Large intestine (tissue), 3 donors: ENCODE results near the gene PPFIA3. TPM values are rescaled to one million over a fixed set of nuclear protein-coding genes. Genes with fewer than 3 reads are reported as not detected.
"Not testable (repeated sequence)": the region's sequence is repeated elsewhere in the genome, so short reads cannot be mapped to it uniquely, and the experiment has no call there.

Experiments
- DNase-seq, 2 donors: peaks; one replicate each; pipeline versions ENCODE4 v3.0.0 to v3.0.0-alpha.2; 2013
- H3K27ac ChIP-seq: one replicate; pipeline ENCODE4 v1.5.1; 2013; ENCODE audit warnings: low read length
- H3K27me3 ChIP-seq: 2 replicates; pipeline ENCODE4 v1.6.1; 2013; ENCODE audit warnings: low read length; ENCODE audit not compliant: control insufficient read depth, insufficient read depth
- H3K36me3 ChIP-seq: 2 replicates; pipeline ENCODE4 v1.6.1; 2013; ENCODE audit warnings: low read length; ENCODE audit not compliant: control insufficient read depth, insufficient read depth
- H3K4me1 ChIP-seq: one replicate; pipeline ENCODE4 v1.6.1; 2013; ENCODE audit warnings: low read length; ENCODE audit not compliant: control insufficient read depth, insufficient read depth
- H3K4me3 ChIP-seq: one replicate; pipeline ENCODE4 v1.5.1; 2013; ENCODE audit warnings: low read length
- H3K9me3 ChIP-seq: one replicate; pipeline ENCODE4 v1.6.1; 2013; ENCODE audit warnings: mild to moderate bottlenecking, low read depth, low read length, moderate library complexity; ENCODE audit not compliant: control insufficient read depth
- WGBS: methylation state at CpG from one replicate; pipeline ENCODE4 v1.1.5; 2013; ENCODE audit warnings: low lambda C conversion rate; ENCODE audit not compliant: insufficient coverage; 5-methylcytosine and 5-hydroxymethylcytosine counted together
- polyA plus RNA-seq: library from polyadenylated mRNA; unstranded; fragments of 120-200 nt; gene quantifications from one replicate; pipeline ENCODE4 v1.2.1, GENCODE V29; 2013

PPFIA3 gene
- polyA plus RNA-seq, 1 donor, result 5.9 TPM

GRCh38 chr19:49135686-49136085 is 16.3 kb downstream of the PPFIA3 start:
- WGBS, result no CpG with 5 or more reads among the region's 5 CpGs
- no peak for DNase-seq
- Histone ChIP-seq H3K4me3 (no peak overlapping the region), H3K4me1 (peaks cover 15% of the 10 kb centered on the region), H3K9me3 (peaks cover 10% of the 10 kb centered on the region), H3K27ac (no peak overlapping the region), H3K36me3 (no peaks in the 10 kb centered on the region), H3K27me3 (peaks cover 31% of the 10 kb centered on the region)

GRCh38 chr19:49136771-49137171 is 17.4 kb downstream of the PPFIA3 start:
- Histone ChIP-seq H3K36me3 (no peaks in the 10 kb centered on the region), H3K27ac (no peak overlapping the region), H3K4me1 (peaks cover 15% of the 10 kb centered on the region), H3K9me3 (peaks cover 10% of the 10 kb centered on the region), H3K27me3 (peaks cover 38% of the 10 kb centered on the region), H3K4me3 (no peak overlapping the region)
- WGBS, result 100% methylated on average over 1 of the region's 10 CpGs
- DNase-seq, result no peak

GRCh38 chr19:49140951-49141350 is 21.6 kb downstream of the PPFIA3 start:
- WGBS, result 100% methylated on average over 1 of the region's 7 CpGs
- H3K4me1 ChIP-seq, result peaks cover 5% of the 10 kb centered on the region
- peaks cover 29% of the 10 kb centered on the region for H3K27me3 ChIP-seq
- no peak for DNase-seq
- no peak overlapping the region for H3K27ac ChIP-seq
- H3K36me3 ChIP-seq, result no peaks in the 10 kb centered on the region
- H3K4me3 ChIP-seq, result no peak overlapping the region
- no peaks in the 10 kb centered on the region for H3K9me3 ChIP-seq

- no peaks in the 10 kb centered on the region for H3K9me3 ChIP-seq
- no peak overlapping the region for H3K4me3 ChIP-seq
- H3K36me3 ChIP-seq, result no peaks in the 10 kb centered on the region
- WGBS, result no CpG with 5 or more reads among the region's 6 CpGs
- H3K4me1 ChIP-seq, result peaks cover 8% of the 10 kb centered on the region
- peaks cover 33% of the 10 kb centered on the region for H3K27me3 ChIP-seq
- no peak for DNase-seq
- no peak overlapping the region for H3K27ac ChIP-seq
Observed at GRCh38 chr19:49141352-49141751, 22.0 kb downstream of the PPFIA3 start.

- H3K4me3 ChIP-seq, result peak overlapping the region; percentile 42
- H3K9me3 ChIP-seq, result no peaks in the 10 kb centered on the region
- H3K27ac ChIP-seq, result no peak overlapping the region
- no peaks in the 10 kb centered on the region for H3K36me3 ChIP-seq
- peaks cover 44% of the 10 kb centered on the region for H3K27me3 ChIP-seq
- WGBS, result 7% methylated on average over 5 of the region's 21 CpGs
- H3K4me1 ChIP-seq, result peaks cover 8% of the 10 kb centered on the region
- DNase-seq, result peak in 1 of 2 donors; percentile 69
Observed at GRCh38 chr19:49142866-49143335, 23.6 kb downstream of the PPFIA3 start.

GRCh38 chr19:49145573-49146407 is 26.4 kb downstream of the PPFIA3 start:
- peak in 1 of 2 donors; percentile 55 for DNase-seq
- Histone ChIP-seq H3K27me3 (peaks cover 63% of the 10 kb centered on the region), H3K4me1 (peaks cover 24% of the 10 kb centered on the region)

GRCh38 chr19:49146408-49146770 is 27.0 kb downstream of the PPFIA3 start:
- Histone ChIP-seq H3K4me1 (peaks cover 24% of the 10 kb centered on the region), H3K27me3 (peaks cover 63% of the 10 kb centered on the region)
- WGBS, result no CpG with 5 or more reads among the region's 7 CpGs
- H3K27ac ChIP-seq, DNase-seq, H3K9me3 ChIP-seq, H3K36me3 ChIP-seq, H3K4me3 ChIP-seq: not testable (repeated sequence)

More at GRCh38 chr19:49145573-49146407, 26.4 kb downstream of the PPFIA3 start:
- Histone ChIP-seq H3K27ac (no peak overlapping the region), H3K36me3 (no peaks in the 10 kb centered on the region), H3K9me3 (peaks cover 3% of the 10 kb centered on the region), H3K4me3 (no peak overlapping the region)
- WGBS, result 61% methylated on average over 3 of the region's 30 CpGs

GRCh38 chr19:49148044-49148682 is 28.8 kb downstream of the PPFIA3 start:
- DNase-seq, result no peak
- H3K4me1 ChIP-seq, result peaks cover 20% of the 10 kb centered on the region
- no CpG with 5 or more reads among the region's 11 CpGs for WGBS
- no peak overlapping the region for H3K4me3 ChIP-seq
- H3K27me3 ChIP-seq, result peaks cover 64% of the 10 kb centered on the region
- H3K27ac ChIP-seq, result no peak overlapping the region
- H3K36me3 ChIP-seq, result no peaks in the 10 kb centered on the region
- H3K9me3 ChIP-seq, result peaks cover 9% of the 10 kb centered on the region

- peak overlapping the region; percentile 66 for H3K27ac ChIP-seq
- no peaks in the 10 kb centered on the region for H3K36me3 ChIP-seq
- peak overlapping the region; percentile 63 for H3K4me3 ChIP-seq
- peaks cover 20% of the 10 kb centered on the region for H3K4me1 ChIP-seq
- DNase-seq, result peak; percentile 93
- peaks cover 9% of the 10 kb centered on the region for H3K9me3 ChIP-seq
- H3K27me3 ChIP-seq, result peaks cover 67% of the 10 kb centered on the region
- no CpG with 5 or more reads among the region's 49 CpGs for WGBS
Observed at GRCh38 chr19:49148784-49149651, 29.7 kb downstream of the PPFIA3 start.

GRCh38 chr19:49149652-49150105 is 30.3 kb downstream of the PPFIA3 start:
- DNase-seq, result peak; percentile 66 to 75
- Histone ChIP-seq H3K27ac (peak overlapping the region; percentile 66), H3K4me1 (peaks cover 20% of the 10 kb centered on the region), H3K4me3 (peak overlapping the region; percentile 63), H3K27me3 (peaks cover 70% of the 10 kb centered on the region), H3K9me3 (peaks cover 13% of the 10 kb centered on the region), H3K36me3 (no peaks in the 10 kb centered on the region)
- WGBS, result no CpG with 5 or more reads among the region's 23 CpGs
